Gastrocnemius medialis (tissue), 4 donors: ENCODE data around the gene DIPK1B.

ENCODE experiments used
- POLR2A ChIP-seq, 2 donors: fragments of 450-650 bp; IDR thresholded peaks; one replicate each; pipeline ENCODE4 v1.6.1; 2017; ENCODE audit warnings: antibody characterized with exemption in 2 of 2, mild to moderate bottlenecking in 2 of 2, moderate library complexity in 2 of 2
- TF ChIP-seq, protein P1 (sequence below), 5 experiments: fragments of 450-650 bp in 3 of 5; fragments of 200-600 bp in 2 of 5; sonication (generic) in 2 of 5; IDR thresholded peaks in 4 of 5; conservative IDR thresholded peaks in 1 of 5; 1 replicate in 4 of 5; 2 replicates in 1 of 5; pipeline ENCODE4 v1.5.1; 2016 to 2019; ENCODE audit warnings: antibody characterized with exemption in 5 of 5, mild to moderate bottlenecking in 3 of 5, moderate library complexity in 3 of 5

DNA sequence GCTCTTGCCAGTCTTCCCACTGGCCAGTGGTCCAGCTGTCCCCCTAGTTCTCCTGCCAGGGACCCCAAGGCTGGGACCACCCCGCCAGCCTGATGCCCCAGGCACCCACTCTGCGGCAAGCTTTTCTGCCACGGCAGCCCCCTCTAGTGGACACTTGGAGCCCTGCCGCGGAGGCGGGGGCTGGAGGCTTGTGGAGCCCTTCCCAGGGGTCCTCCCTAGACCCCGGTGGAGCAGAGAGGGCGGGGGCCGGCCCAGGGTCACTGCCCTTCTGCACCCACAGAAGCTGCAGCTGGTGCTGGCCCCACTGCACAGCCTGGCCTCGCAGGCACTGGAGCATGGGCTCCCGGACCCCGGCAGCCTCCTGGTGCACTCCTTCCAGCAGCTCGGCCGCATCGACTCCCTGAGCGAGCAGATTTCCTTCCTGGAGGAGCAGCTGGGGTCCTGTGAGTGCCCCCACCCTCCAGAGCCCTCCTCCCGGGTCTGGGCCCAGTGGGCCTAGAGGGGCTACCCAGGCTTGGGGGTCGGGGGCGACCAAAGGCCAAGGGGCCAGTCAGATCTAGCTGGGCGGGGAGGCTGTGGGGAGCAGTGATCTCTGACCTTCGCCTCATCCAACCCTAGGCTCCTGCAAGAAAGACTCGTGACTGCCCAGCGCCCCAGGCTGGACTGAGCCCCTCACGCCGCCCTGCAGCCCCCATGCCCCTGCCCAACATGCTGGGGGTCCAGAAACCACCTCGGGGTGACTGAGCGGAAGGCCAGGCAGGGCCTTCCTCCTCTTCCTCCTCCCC lies 40.5 kb upstream of the DIPK1B start:
- no peak for TF ChIP-seq POLR2A (IDR thresholded peaks at IDR 0.05)
- TF ChIP-seq, protein P1, sequence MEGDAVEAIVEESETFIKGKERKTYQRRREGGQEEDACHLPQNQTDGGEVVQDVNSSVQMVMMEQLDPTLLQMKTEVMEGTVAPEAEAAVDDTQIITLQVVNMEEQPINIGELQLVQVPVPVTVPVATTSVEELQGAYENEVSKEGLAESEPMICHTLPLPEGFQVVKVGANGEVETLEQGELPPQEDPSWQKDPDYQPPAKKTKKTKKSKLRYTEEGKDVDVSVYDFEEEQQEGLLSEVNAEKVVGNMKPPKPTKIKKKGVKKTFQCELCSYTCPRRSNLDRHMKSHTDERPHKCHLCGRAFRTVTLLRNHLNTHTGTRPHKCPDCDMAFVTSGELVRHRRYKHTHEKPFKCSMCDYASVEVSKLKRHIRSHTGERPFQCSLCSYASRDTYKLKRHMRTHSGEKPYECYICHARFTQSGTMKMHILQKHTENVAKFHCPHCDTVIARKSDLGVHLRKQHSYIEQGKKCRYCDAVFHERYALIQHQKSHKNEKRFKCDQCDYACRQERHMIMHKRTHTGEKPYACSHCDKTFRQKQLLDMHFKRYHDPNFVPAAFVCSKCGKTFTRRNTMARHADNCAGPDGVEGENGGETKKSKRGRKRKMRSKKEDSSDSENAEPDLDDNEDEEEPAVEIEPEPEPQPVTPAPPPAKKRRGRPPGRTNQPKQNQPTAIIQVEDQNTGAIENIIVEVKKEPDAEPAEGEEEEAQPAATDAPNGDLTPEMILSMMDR (IDR thresholded peaks at IDR 0.05 in 4 of 5, conservative IDR thresholded peaks at IDR 0.05 in 1 of 5): peak; percentile 38 to 87 (median 76)
